Measurements from ENCODE around the gene ARHGAP6. TPM values are rescaled to one million over a fixed set of nuclear protein-coding genes. Genes with fewer than 3 reads are reported as not detected.
"Not testable (repeated sequence)": the region's sequence is repeated elsewhere in the genome, so short reads cannot be mapped to it uniquely, and the experiment has no call there.

The ARHGAP6 gene
- total RNA-seq, 4 donors from 2014 or later = 49.2 to 63.8 (median 51.5) TPM

DNA sequence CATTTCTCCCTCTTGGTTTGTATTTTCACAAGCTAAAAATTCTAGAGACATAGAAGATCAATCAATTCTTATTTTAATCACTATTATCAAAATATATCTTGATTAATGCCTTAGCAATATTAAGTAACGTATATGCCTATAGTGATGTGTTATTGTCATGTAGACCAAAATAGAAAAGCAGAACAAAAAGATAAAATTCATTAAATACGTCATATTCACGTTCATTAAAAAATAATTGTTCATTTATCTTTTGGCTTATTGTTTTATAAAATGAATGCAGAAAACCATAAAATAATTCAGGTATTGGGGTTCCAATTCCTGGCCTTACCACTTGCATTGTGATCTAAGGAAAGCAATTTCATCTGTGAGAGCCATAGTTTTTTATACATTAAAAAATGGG, 300.3 kb downstream of the ARHGAP6 start:
- 96 to 97% methylated on average over 3 of the region's 3 CpGs for WGBS, 2 donors
- no peaks in the 10 kb centered on the region for H3K4me1 ChIP-seq
- no peaks in the 10 kb centered on the region for H3K36me3 ChIP-seq
- TF ChIP-seq CTCF (IDR thresholded peaks at IDR 0.05) = no peak
- no peak for TF ChIP-seq POLR2A (IDR thresholded peaks at IDR 0.05)
- no peak overlapping the region for H3K4me3 ChIP-seq (replicated peaks in 1 of 3)
- DNase-seq = no peak
- H3K27me3 ChIP-seq = no peaks in the 10 kb centered on the region
- H3K9me3 ChIP-seq = no peaks in the 10 kb centered on the region
- H3K27ac ChIP-seq = no peak overlapping the region
- intact Hi-C loops (cut with DNase I) = no loop called here

GRCh38 chrX:11364835-11365234, 300.9 kb downstream of the ARHGAP6 start:
- WGBS, 2 donors = 92 to 94% methylated on average over 3 of the region's 3 CpGs
- H3K9me3 ChIP-seq = no peaks in the 10 kb centered on the region
- intact Hi-C loops (cut with DNase I) = no loop called here
- TF ChIP-seq CTCF (IDR thresholded peaks at IDR 0.05) = no peak
- no peak for TF ChIP-seq POLR2A (IDR thresholded peaks at IDR 0.05)
- no peaks in the 10 kb centered on the region for H3K36me3 ChIP-seq
- H3K4me3 ChIP-seq (replicated peaks in 1 of 3) = no peak overlapping the region
- no peaks in the 10 kb centered on the region for H3K4me1 ChIP-seq
- DNase-seq = no peak
- H3K27ac ChIP-seq = no peak overlapping the region
- H3K27me3 ChIP-seq = no peaks in the 10 kb centered on the region

DNA sequence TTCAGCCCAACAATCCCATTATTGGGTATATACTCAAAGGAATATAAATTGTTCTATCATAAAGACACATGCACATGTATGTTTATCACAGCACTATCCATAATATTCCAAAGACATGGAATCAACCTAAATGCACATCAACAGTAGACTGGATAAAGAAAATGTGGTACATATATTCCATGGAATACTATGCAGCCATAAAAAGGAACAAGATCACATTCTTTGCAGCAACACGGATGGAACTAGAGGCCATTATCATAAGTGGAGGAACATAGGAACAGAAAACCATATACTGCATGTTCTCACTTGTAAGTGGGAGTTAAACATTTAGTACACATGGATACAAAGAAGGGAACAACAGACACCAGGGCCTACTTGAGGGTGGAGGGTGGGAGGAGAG, 301.9 kb downstream of the ARHGAP6 start:
- DNase-seq; intact Hi-C loops (cut with DNase I); H3K36me3 ChIP-seq; H3K27ac ChIP-seq; H3K27me3 ChIP-seq; H3K4me1 ChIP-seq; H3K4me3 ChIP-seq (replicated peaks in 1 of 3); H3K9me3 ChIP-seq: not testable (repeated sequence)
- WGBS, 2 donors = 96 to 100% methylated on average over 1 of the region's 1 CpG

GRCh38 chrX:11363069-11363594, 302.6 kb downstream of the ARHGAP6 start:
- H3K27me3 ChIP-seq = no peaks in the 10 kb centered on the region
- intact Hi-C loops (cut with DNase I) = no loop called here
- no peaks in the 10 kb centered on the region for H3K4me1 ChIP-seq
- no peaks in the 10 kb centered on the region for H3K36me3 ChIP-seq
- 80 to 93% methylated on average over 4 of the region's 4 CpGs for WGBS, 2 donors
- H3K4me3 ChIP-seq (replicated peaks in 1 of 3) = no peak overlapping the region
- H3K27ac ChIP-seq = no peak overlapping the region
- TF ChIP-seq POLR2A (IDR thresholded peaks at IDR 0.05) = no peak
- no peak for TF ChIP-seq CTCF (IDR thresholded peaks at IDR 0.05)
- no peak for DNase-seq
- H3K9me3 ChIP-seq = no peaks in the 10 kb centered on the region

- H3K4me3 ChIP-seq (replicated peaks in 1 of 3); intact Hi-C loops (cut with DNase I); DNase-seq; H3K27ac ChIP-seq; H3K4me1 ChIP-seq; H3K27me3 ChIP-seq; H3K9me3 ChIP-seq; H3K36me3 ChIP-seq: not testable (repeated sequence)
- 87 to 97% methylated on average over 3 of the region's 3 CpGs for WGBS, 2 donors
Observed at GRCh38 chrX:11361666-11362065, 304.1 kb downstream of the ARHGAP6 start.

GRCh38 chrX:11355944-11356343, 309.8 kb downstream of the ARHGAP6 start:
- H3K4me3 ChIP-seq (replicated peaks in 1 of 3); H3K4me1 ChIP-seq; H3K9me3 ChIP-seq; H3K27ac ChIP-seq; DNase-seq; H3K27me3 ChIP-seq; intact Hi-C loops (cut with DNase I); H3K36me3 ChIP-seq: not testable (repeated sequence)
- WGBS, 2 donors = 74 to 80% methylated on average over 2 of the region's 2 CpGs

All from thyroid gland (tissue), 4 donors.